ENCODE results near the gene CLIC3.

Gene CLIC3

DNA sequence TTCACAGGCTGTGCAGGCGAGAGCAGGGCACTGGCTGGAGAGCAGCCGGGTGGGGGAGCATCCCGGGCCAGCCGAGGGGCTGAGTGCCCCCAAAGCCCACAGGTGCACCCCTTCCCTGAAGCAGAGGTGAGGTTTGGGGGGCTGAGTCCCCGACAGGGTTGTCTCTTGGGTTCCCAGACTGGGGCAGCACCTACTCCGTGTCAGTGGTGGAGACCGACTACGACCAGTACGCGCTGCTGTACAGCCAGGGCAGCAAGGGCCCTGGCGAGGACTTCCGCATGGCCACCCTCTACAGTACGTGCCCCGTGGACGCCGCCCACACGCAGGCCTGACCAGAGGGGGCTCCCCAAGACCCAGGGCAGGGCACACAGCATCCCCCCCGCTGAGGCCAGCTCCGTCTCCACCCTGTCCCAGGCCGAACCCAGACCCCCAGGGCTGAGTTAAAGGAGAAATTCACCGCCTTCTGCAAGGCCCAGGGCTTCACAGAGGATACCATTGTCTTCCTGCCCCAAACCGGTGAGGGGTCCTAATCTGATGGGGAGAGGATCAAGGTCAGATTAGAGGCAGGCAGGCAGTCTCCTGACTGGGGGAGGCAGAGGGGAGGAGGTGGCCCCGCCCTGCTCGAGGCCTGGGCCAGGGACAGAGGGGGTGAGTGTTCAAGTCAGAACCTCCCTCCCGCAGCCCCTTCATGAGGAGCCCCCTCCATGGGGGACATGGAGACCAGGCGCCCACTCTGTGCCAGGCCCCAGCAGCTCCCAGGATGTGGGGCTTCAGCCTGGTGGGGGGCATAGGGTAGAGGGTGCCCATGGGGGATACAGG is 16.4 kb downstream of the CLIC3 start:
- DNase-seq, result no peak

GRCh38 chr9:136978865-136979544 is 17.4 kb downstream of the CLIC3 start:
- no peak for DNase-seq

- peak; percentile 40 for DNase-seq
Observed at GRCh38 chr9:136978073-136978864, 18.1 kb downstream of the CLIC3 start.

- DNase-seq, result no peak
Observed at GRCh38 chr9:136977649-136978072, 18.7 kb downstream of the CLIC3 start.

GRCh38 chr9:136977223-136977622 is 19.1 kb downstream of the CLIC3 start, which contains the start of gene PTGDS:
Gene PTGDS, plus strand, starts transcription at chr9:136977504. Its CDS starts 75 bp downstream, at chr9:136977579.
- DNase-seq, result no peak

DNA sequence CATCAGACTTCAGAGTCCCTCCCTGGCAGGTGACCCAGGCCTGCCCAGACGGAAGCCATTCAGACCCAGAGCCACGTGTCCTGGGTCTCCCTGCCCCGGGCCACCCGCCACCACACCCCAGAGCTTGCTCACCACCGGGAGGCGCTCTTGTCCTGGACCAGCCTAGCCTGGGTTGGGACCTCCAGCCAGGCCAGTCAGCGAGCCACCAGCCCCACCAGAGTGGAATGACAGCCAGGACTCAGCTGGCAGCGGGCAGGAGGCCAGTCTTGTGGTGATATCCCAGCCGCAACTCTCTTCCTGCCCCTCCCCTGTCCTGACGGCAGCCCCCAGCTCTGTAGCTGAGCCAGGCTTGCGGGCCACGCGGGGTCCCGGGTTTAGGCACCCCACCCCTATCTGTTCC is 20.7 kb downstream of the CLIC3 start:
- DNase-seq, result no peak

- DNase-seq, result no peak
Observed at GRCh38 chr9:136974817-136975535, 21.4 kb downstream of the CLIC3 start.

DNA sequence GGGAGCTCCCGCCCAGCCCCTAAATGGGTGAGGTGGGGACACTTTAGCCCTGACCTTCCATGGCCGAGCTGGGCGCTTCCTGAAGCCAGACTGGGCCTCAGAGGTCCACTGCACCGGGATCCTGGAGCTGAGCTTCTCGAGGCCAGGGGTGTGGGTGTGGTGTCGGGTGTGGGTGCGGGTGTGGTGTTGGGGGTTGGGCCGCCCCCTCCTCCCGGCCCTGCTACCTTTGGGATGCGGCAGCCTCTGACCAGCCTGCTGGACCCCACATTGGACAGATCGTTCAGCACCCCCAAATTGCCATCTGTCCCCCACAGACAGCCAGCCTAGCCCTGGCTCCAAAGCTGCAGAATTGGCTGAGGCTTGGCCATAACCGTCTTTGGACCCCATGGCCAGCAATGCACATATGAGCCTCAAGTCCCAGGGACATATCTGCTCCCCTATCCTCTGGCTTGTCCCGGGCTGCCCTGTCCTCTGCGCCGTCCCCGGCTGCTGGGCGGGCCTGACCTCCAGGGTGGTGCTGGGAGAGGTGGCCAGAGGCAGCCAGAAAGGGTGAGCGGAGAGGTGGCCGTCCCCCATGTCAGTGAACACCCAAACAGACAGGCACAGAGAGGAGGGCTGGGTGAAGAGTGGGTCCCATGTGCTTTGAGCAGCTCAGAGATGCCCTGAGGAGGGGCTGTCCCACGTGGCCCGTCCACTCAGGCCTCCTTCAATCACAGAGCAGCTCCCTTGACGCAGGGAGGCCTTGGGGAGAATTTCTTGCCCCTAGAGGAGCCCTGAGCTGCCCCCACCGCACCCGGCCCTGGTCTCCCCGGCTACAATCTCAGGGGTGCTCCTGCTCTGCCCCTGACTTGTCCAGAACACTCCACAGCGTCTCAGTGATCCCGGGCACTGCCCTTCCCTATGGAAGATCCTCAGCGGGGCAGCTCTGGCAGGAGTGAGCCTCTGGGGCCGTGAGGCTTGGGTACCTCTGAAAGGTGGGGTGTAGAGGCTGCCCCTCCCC is 22.4 kb downstream of the CLIC3 start:
- DNase-seq, result no peak

DNA sequence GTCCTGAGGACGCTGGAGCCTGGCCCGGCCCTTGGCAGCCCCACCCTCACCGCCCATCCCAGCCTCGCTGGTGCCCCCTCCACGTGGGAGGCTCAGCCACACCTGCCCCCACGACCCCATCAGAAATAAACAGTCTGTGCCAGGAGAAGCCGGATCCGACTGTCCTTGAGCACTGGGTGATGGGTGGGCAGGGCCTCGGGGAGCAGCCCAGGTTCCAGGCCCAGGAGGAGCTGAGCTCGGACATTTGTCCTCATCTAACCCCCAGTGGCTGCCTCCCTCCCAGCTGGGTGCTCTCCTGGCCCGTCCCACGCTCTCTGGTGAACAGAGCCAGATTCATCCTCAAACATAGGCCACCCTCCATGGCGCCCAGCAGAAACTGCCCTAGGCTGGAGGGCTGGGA is 23.6 kb downstream of the CLIC3 start:
- DNase-seq, result no peak

GRCh38 chr9:136972335-136972734 is 24.0 kb downstream of the CLIC3 start:
- DNase-seq, result no peak

DNA sequence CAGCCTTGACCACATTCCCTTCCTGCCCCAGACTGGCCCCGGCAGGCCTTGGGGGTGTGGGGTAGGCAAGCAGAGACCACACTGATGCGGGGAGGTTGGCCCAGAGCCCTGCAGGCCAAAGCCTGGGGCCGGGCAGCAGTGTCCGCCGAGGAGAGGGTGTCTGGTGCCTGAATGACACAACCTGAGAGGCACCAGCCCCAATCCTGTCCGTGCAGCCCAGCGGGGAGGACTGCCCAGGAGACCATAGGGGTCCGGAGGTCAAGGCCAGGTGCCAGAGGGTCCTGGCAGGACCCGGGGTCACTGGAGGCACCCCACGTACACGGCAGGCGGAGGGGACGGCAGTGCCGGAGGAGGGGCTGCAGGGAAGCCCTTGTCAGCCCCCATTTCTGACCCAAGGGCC is 24.6 kb downstream of the CLIC3 start:
- no peak for DNase-seq

- no peak for DNase-seq
Observed at GRCh38 chr9:136970361-136970760, 26.0 kb downstream of the CLIC3 start.

- DNase-seq, result no peak
Observed at GRCh38 chr9:136969774-136970173, 26.6 kb downstream of the CLIC3 start.

DNA sequence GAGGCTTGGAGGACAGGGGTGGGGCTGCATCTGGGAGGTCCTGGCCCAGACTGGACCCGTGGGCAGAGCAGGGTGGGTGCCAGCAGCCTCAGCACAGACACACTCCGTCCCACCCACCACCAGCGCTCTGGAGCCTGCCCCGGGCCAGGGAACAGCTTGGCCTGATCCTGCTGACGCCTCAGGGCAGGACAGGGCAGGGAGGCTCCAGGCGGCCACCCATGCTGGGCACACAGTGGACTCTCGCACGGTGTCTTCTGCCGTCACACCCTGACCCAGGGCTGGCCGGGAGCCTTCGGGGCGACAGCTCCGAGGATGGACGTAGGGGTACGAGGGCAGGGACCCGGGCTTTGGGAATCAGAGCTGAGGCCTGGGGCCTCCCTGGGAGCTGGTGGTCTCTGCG is 27.2 kb downstream of the CLIC3 start:
- no peak for DNase-seq

DNA sequence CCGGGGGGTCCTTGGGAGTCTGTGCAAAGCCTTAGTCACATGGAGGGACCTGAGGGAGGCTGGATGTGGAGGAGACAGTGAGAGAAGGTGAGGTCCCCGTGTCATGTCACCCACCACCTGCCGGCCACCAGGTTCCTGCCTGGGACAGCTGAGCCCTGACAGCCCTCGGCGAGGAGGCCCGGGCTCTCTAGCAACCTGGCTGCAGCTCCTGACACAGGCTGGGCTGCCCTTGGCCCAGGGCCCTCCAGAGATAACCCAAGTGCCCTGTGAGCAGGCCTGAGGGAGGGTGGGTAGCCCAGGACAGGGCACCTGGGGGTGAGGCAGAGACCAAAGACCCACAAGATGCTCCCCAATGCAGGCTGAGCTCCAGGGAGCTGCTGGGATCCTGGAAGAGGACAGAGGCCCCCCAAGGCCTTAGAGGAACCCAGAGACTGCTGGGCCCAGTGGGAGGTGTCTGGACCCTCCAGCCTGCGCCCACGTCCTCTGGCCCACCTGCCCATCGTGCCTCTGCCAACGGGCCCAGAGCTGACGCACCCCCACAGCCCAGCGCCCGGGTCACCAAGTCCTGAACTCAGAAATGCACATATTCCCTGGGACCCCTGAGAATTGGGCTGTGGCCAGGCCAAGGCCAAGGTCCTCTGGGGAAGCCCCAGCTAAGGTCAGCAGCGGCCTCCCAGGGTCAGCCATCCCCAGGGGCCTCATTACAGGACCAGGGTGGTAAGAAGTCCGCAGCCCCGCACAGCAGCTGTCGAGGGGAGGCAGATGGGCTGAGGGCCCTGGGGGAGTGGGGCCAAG is 27.8 kb downstream of the CLIC3 start:
- DNase-seq, result no peak

DNA sequence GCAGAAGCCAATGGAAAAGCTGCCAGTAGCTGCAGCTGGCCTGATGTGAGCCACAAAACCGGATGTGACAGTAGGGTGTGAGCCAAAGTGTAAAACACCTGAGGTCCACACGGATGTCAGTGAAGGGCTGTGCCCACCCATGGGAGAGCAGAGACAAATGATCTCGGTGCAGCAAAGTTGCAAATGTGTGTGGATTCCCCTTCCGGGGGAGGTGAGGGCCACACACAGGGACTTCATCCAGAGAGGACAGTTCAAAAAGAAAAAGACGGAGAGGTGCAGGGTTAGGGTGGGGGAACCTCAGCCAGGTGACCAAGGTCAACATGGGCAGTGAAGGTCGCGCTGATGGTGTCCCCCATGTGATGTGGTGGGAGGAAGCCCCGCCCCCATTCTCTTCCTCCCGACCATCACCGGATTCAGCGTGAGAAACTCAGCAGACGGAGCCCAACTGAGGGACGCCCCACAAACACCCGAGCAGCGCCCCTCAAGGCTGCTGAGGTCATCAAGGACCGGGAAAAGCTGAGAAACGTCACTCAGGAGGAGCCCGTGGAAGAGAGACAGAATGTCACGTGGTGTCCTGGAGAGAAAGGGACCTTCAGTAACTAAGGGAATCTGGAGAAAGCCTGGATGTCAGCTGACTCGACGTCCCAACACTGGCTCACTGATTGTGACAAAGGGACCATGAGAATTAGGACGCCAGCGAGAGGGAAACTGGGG is 30.4 kb downstream of the CLIC3 start:
- DNase-seq, result no peak

DNA sequence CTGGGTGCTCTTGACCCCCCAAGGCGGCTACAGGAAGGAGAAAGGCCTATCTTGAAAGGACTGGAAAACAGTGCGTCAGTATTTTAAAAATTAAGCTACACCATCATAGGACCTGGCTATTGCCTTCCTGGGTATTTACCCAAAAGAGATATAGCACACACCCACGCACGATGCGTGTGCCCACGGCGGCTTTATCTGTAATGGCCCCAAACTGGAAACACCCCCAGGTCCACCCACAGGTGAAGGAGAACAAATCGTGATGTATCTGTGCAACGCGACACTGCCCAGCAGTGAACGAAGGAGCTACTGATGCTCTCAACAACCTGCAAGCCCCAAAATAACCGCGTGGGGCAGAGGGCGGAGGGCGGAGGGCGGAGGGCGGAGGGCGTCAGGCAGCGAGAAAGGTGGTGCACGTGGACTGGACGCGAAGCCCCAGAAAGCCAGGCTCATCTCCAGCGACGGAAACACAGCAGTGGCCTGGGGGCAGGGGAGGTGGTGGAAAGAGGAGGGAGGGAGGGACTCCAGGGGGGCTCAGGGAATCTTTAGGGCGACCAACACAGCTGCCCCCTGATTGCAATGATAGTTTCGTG is 31.4 kb downstream of the CLIC3 start:
- no peak for DNase-seq

- DNase-seq, result no peak
Observed at GRCh38 chr9:136964171-136964689, 32.1 kb downstream of the CLIC3 start.

- DNase-seq, result no peak
Observed at GRCh38 chr9:136963751-136964150, 32.6 kb downstream of the CLIC3 start.
